ENCODE measurements around the gene PGAP1. TPM values are rescaled to one million over a fixed set of nuclear protein-coding genes. Genes with fewer than 3 reads are reported as not detected.

Gene PGAP1
- total and polyA plus RNA-seq, 2 experiments from 2014 or later, result 6.5 to 13.4 TPM

GRCh38 chr2:196802401-196802800 is 124.1 kb downstream of the PGAP1 start:
- Histone ChIP-seq H3K27ac (no peak overlapping the region), H3K9me3 (ENCODE audit: low read depth) (no peaks in the 10 kb centered on the region), H3K27me3 (peaks cover 18% of the 10 kb centered on the region), H3K4me3 (no peak overlapping the region), H3K4me1 (ENCODE audit: low read depth) (peaks cover 8% of the 10 kb centered on the region), H3K36me3 (peaks cover 2% of the 10 kb centered on the region)
- TF ChIP-seq, protein P1, sequence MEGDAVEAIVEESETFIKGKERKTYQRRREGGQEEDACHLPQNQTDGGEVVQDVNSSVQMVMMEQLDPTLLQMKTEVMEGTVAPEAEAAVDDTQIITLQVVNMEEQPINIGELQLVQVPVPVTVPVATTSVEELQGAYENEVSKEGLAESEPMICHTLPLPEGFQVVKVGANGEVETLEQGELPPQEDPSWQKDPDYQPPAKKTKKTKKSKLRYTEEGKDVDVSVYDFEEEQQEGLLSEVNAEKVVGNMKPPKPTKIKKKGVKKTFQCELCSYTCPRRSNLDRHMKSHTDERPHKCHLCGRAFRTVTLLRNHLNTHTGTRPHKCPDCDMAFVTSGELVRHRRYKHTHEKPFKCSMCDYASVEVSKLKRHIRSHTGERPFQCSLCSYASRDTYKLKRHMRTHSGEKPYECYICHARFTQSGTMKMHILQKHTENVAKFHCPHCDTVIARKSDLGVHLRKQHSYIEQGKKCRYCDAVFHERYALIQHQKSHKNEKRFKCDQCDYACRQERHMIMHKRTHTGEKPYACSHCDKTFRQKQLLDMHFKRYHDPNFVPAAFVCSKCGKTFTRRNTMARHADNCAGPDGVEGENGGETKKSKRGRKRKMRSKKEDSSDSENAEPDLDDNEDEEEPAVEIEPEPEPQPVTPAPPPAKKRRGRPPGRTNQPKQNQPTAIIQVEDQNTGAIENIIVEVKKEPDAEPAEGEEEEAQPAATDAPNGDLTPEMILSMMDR (IDR thresholded peaks at IDR 0.05; ENCODE audit: low read depth, low read length), result no peak
- no peak for DNase-seq (ENCODE audit: low read depth in 1 of 2, low spot score in 1 of 2)

DNA sequence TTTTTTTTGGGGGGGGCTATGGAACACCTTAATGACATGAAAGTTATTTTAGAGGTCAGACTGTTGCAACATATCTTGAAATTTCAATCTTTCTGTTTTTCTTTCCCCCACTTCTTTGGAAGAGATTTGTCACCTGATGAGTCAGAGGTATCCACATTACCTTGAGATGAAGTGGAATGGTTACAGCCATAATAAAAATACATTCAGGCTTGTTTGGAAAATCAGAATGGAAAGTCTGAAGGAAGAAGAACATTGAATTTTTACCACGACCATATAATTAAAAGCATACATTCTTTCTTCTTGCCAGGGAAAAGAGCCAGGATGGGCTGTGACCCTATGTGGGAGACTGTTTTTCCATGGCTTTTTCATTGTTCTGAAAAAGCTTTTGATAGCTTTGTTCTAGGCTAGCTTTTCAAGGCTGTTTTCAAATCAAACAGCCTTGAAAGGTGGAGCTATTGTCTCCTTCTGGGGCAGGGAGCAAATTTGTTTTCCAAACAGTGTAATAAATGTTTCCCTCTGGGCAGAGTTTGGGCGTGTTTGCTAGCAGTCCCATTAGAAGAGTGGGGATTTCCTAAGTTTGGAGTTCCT is 124.7 kb downstream of the PGAP1 start:
- peaks cover 8% of the 10 kb centered on the region for H3K4me1 ChIP-seq (ENCODE audit: low read depth)
- no peak overlapping the region for H3K27ac ChIP-seq
- no peak overlapping the region for H3K4me3 ChIP-seq
- H3K9me3 ChIP-seq (ENCODE audit: low read depth), result no peaks in the 10 kb centered on the region
- peak in 1 of 2 donors; percentile 11 for DNase-seq (ENCODE audit: low read depth in 1 of 2, low spot score in 1 of 2)
- H3K27me3 ChIP-seq, result peaks cover 18% of the 10 kb centered on the region
- H3K36me3 ChIP-seq, result peaks cover 8% of the 10 kb centered on the region
- TF ChIP-seq, protein P1 (IDR thresholded peaks at IDR 0.05; ENCODE audit: low read depth, low read length), result no peak

DNA sequence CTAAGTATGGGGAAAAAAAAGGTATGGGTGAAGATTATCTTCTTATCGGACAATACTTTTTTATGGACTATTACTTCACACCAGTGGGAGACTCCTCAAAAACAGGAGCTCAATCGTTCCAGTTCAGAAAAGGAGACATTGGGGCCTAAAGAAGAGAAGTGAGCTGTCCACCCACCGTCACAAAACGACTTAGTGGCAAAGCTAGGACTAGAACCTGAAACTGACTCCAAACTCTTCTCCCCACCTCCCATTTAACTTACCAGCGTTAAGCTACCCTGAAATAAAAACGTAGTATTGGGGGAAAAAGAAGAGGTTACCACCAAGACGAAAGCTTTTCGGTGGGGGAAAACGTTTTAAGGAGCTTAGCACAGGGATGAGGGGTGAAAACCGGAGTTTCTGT is 127.5 kb downstream of the PGAP1 start:
- Histone ChIP-seq H3K27me3 (peaks cover 6% of the 10 kb centered on the region), H3K27ac (peak overlapping the region; percentile 49), H3K36me3 (peaks cover 28% of the 10 kb centered on the region), H3K4me3 (peak overlapping the region; percentile 82), H3K9me3 (ENCODE audit: low read depth) (no peaks in the 10 kb centered on the region), H3K4me1 (ENCODE audit: low read depth) (peaks cover 8% of the 10 kb centered on the region)
- TF ChIP-seq, protein P1 (IDR thresholded peaks at IDR 0.05; ENCODE audit: low read depth, low read length), result no peak
- DNase-seq (ENCODE audit: low read depth in 1 of 2, low spot score in 1 of 2), result peak in 1 of 2 donors; percentile 10

DNA sequence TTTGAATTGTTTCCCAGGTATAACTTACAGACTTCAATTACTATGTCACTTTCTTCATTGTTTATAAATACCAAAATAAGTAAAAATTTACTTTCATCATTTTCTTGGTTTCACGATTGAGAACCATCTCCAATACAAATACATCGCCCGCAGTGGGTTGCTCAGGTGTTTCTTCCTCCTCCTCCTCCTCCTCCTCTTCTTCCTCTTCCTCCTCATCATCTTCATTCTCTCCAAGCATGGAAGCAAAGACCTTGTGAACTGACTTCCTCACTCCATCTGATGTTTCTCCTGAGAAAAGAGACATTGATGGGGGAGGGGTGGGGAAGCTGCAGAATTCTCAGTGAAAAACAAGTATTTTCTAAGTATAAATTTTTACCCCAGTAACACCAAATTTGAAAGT is 133.6 kb downstream of the PGAP1 start:
- Histone ChIP-seq H3K27ac (no peak overlapping the region), H3K9me3 (ENCODE audit: low read depth) (no peaks in the 10 kb centered on the region), H3K4me1 (ENCODE audit: low read depth) (no peaks in the 10 kb centered on the region), H3K36me3 (peaks cover 78% of the 10 kb centered on the region), H3K4me3 (no peak overlapping the region), H3K27me3 (no peaks in the 10 kb centered on the region)
- TF ChIP-seq, protein P1 (IDR thresholded peaks at IDR 0.05; ENCODE audit: low read depth, low read length), result no peak
- no peak for DNase-seq (ENCODE audit: low read depth in 1 of 2, low spot score in 1 of 2)

DNA sequence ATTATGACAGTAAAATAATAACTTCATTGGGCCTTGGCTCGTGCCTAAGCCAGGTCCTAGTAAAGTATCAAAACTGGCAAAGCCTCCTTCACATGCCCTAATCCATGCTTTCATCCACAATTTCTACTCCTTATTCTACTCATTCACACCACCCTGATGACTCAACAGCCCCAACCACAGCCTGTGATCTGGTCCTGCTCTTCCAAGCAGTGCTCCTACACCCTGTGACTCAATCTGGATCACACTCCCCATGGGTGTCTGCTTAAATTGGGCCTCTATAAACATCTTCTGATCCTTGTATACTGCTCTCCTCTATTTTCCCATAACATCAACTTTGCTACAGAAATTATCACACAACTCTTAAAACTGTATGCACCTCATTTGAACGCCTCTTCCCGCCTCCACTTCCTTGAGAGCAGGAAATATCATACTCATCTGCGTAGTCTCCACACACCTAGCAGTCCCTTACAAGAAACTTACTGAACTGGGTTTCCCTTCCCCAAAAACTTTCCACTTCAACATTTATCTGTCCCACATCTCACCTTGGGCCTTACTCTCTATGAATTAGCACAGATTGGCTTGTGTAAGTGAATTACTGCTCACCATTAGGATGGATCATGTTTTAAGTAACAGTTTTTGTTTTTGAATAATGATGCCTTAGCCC is 142.9 kb downstream of the PGAP1 start:
- TF ChIP-seq, protein P1 (IDR thresholded peaks at IDR 0.05; ENCODE audit: low read depth, low read length), result no peak
- Histone ChIP-seq H3K36me3 (peaks cover 66% of the 10 kb centered on the region), H3K4me3 (no peak overlapping the region), H3K27ac (no peak overlapping the region), H3K9me3 (ENCODE audit: low read depth) (no peaks in the 10 kb centered on the region), H3K27me3 (no peaks in the 10 kb centered on the region), H3K4me1 (ENCODE audit: low read depth) (no peaks in the 10 kb centered on the region)
- DNase-seq (ENCODE audit: low read depth in 1 of 2, low spot score in 1 of 2), result peak in 1 of 2 donors; percentile 25

Other genes with a start within 250 kb of the PGAP1 start
- gene GTF3C3, start 127.0 kb downstream of the PGAP1 start, total RNA-seq, result 21.2 and 46.2 TPM in 2 replicates
- gene GTF3C3, start 127.0 kb downstream of the PGAP1 start, polyA plus RNA-seq, result 27.2 and 34.8 TPM in 2 replicates
- gene C2orf66, start 117.4 kb downstream of the PGAP1 start, total RNA-seq, result 0.27 TPM in 1 of 2 replicates, not detected in the other
- gene C2orf66, start 117.4 kb downstream of the PGAP1 start, polyA plus RNA-seq, result 0.18 TPM in 1 of 2 replicates, not detected in the other